HG03025 (cell line): Measurements from ENCODE around the gene ADIRF.
"Not testable (repeated sequence)": the region's sequence is repeated elsewhere in the genome, so short reads cannot be mapped to it uniquely, and the experiment has no call there.

Experiments
- ATAC-seq: cut with Tn5 transposase; IDR thresholded peaks from one replicate; pipeline ENCODE4 v1.9.1; 2021; ENCODE audit warnings: mild to moderate bottlenecking, moderate library complexity; ENCODE audit not compliant: unreplicated experiment, low FRiP score

The ADIRF gene

GRCh38 chr10:87019504-87019903, 51.2 kb downstream of the ADIRF start:
- ATAC-seq, result not testable (repeated sequence)

GRCh38 chr10:87020056-87020455, 51.8 kb downstream of the ADIRF start, which contains the start of gene FAM25A:
FAM25A (plus strand) TSS chr10:87020294; CDS start chr10:87020325, 31 bp downstream.
- not testable (repeated sequence) for ATAC-seq
